GM18498 (cell line): ENCODE measurements around the gene NFATC2.
"Not testable (repeated sequence)": the region's sequence is repeated elsewhere in the genome, so short reads cannot be mapped to it uniquely, and the experiment has no call there.

Experiments used
- ATAC-seq: cut with Tn5 transposase; IDR thresholded peaks from one replicate; pipeline ENCODE4 v1.9.1; 2021; ENCODE audit warnings: mild to moderate bottlenecking, moderate library complexity; ENCODE audit not compliant: unreplicated experiment

NFATC2 gene

DNA sequence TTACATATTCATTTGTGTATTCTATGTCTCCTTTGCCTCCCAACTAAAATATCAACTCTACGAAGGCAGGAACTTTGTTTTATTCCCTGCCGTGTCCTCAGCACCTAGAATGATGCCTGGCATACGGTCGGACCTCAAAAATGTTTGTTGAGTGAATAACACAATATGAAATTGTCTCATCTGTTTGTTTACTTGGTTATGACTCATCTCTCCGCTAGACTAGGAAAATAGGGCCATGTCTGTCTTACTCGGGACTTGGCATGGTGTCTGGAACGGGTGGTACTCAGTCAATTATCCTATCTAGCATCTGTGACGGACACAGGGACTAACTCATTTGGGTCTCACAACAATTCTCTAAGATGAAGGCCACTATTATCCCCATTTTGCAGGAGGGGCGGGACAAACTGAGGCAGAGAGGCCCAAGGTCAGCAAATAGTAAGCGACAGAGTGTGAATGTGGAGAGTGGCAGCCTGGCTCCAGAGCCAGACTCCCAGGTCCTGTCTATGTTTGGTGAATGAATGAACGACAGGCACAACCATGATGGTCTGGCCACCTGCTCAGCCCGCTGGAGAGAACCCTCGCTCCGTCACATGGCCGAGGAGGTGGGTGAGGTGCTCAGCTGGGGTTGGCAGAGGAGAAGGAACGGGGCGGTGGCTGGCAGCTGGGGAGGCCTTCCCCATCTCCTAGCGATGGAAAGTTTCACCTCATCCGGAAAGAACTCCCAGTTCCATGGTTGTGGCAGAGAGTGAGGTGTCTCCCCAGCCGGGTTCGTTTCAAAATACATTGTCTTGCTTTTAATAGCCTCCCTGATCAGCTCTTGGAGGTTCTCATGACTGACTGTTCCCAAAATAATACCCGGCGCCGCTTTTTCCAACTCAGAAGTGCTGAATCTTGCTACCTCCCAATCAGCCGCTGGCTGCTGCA is 27.6 kb upstream of the NFATC2 start:
- ATAC-seq, result no peak

GRCh38 chr20:51568533-51568932 is 26.0 kb upstream of the NFATC2 start:
- not testable (repeated sequence) for ATAC-seq

DNA sequence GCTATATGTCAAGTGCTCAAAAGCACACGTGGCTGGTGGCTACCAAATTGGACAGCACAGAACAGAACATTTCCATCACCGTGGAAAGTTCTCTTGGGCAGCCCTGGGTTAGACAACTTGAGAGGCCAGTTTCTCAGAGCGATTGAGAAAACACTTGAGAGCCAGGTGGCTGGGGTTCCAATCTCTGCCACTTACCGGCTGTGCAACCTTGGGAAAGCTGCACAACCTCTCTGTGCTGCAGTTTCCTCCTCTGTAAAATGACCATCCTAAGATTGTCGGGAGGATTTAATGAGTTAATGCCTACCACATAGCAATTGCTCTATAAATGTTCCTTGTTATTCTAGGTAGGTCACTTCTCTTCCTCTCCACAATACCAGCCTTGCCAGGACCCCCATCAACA is 25.1 kb upstream of the NFATC2 start:
- ATAC-seq, result no peak

DNA sequence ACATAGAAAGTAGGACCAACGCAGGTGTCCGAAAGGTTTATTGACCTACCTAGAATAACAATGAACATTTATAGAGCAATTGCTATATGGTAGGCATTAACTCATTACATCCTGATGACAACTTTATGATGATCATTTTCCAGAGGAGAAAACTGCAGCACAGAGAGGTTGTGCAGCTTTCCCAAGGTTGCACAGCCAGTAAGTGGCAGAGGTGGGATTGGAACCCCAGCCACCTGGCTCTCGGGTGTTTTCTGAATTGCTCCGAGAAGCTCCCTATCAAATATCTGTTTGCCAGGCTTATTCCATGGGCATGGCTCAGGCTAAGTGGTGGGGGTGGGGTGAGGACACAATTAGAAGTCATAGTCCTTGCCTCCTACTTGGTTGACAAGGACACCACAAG is 24.1 kb upstream of the NFATC2 start:
- no peak for ATAC-seq

- ATAC-seq, result no peak
Measured at GRCh38 chr20:51565298-51566144, 23.0 kb upstream of the NFATC2 start.

DNA sequence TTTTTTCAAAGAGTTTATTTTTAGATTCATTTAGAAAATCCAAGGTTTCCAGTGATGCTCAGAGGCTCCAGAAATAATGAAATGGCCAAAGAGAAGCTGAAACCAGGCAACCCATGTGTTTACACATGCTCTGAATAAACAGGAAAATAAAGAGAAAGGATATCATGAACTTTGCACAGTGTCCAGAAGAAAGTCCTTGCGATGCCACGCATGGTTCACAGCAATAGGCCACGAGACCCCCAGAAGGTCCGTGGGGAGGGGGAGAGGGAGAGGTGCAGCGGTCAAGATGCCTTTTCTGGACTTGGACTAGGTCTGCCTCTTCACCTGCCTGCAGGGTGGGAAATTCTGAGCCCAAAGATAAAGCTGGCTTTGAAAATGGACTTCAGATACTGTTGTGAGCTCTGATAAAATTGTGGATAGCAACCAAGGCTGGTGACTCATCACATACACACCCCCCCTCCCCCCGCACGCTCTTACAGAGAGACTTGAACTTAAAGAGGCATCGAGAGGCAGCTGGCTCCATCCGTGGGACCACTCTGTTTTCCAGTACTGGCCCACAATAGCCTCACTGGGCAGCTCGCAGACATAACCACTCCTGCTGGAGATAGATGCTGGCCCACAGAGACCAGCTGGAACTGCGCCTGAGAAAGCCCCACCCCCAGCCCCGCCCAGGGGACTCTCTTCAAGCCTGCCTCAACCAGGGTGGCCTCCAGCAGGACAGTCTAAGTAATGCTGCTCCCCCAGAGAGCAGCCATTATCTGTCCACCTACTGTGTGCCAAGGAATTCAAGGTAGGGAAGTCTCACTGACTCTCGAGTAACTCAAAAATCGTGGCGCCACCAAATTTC is 21.2 kb upstream of the NFATC2 start:
- no peak for ATAC-seq

DNA sequence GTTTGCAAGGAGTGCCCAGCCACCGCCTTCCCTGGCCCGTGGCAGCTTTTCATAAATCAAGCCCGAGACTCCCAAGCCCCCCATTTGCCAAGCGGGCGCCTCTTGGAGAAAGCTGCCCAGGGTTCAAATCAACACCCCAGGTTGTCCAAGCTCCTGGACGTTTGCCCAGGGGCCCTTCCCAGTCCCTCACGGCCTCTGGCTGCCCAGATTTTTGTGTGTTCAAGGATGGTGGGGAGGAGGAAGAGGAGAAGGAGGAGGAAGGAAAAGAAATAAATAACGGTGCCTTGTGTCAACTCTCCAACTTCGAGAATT is 20.6 kb upstream of the NFATC2 start:
- ATAC-seq, result no peak

DNA sequence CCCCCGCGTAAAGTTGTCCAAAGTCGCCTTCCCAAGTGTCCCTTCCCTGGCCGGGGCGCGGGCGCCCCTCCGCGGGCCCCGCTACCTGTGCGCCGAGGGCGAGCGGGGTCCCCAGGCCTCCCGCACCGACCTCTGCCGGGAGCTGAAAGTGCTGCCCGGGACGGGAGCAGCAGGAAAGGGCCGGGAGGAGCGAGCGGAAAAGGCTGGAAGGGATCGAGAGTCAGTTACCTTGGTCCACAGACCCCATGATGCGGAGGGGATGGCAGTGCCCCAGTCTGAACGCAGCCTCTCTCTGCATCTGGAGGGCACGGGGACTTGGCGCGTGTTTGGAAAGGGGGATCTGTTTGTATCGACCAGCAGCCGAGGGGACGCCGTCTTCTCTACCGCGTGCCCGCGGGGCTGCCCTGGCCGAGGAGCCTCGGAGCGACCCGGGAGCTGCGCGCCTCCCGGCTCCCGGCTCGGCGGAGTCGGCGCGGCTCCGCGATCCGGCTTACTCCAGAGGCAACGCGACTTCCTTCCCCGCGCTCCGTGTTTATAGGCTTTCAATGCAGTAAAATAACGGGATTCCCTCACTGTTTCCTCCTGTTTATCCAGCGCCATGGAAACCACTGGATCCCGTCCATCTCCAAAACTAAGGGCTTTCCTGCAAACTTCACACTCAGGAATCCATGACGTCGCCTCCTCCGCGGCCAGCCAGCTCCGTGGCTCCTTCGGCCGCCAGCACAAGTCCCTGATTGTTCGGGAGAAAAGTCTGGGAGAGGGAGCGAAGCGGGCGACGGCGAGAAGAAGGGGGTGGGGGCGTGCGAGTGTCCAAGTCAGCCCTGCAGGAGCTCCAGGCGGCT is 20.0 kb upstream of the NFATC2 start:
- ATAC-seq, result no peak

DNA sequence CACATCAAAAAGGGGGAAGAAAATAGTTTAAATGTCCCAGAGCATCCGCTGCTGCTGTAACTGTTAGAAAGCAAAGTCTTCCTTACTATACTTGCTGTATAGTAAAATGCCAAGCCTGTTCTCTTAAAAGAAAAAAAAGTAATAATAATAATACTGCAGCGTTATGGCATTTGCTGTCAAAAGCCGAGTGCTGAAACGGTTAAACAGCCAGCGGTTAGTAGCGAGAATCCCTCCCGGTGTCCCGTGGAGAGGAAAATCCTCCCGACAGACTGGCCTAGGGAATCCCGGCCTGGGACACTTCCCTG is 19.5 kb upstream of the NFATC2 start:
- ATAC-seq, result no peak

GRCh38 chr20:51560550-51561307 is 18.2 kb upstream of the NFATC2 start:
- no peak for ATAC-seq

GRCh38 chr20:51560042-51560441 is 17.5 kb upstream of the NFATC2 start:
- ATAC-seq, result no peak

DNA sequence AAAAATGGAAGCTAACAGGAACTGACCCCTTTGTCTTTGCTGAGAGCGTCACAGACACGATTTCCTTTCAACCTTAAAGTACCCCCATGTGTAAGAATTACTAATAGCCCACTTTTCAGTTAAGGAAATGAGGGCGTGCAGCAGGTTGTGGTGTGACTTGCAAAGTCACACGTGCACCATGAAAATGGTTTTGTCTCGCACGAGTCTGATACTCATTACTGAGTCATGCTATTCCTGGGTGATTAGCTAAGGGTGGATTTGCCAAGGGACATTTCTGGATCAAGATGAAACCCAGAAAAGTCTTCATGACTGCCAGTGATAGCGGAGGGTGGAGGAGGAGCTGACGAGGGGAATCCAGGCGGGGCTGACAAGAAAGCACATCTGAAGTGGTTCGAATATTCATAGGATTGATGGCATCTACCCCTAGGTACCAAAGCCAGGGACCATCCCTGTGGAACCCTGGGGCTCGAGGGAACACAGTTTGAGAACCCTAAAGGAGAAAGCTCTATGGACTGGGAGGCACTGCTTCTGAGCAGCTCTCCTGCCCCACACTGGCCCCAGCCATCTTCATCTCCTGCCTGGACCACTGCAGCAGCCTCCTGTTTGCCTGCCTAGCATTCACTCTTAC is 12.1 kb upstream of the NFATC2 start:
- ATAC-seq, result no peak

DNA sequence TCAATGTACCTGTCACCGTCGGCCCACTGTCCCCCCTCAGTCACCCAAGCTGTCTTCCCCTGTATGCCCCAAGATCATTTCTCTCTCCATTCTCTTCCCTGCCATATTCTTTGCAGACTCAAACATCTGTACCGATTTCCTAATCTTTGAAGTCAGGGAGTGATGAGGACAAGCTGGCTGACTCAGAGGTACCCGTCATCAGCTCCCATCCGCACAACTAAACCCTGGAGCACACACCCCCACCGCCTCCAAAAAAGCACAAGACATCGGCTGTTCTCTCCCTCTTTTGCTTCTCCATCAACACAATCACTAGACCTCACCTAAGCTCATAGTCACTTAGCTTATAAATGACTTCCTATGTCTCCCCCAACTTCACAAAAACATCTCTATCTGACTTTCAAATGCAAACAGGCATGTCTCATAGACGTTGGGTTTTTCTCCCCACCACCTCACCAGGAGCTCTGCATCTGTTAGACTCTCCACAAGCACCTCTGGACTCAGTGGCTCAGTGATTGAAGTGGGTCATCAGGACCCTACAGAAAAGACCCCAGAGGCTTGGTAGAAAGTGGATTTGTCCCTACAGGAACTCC is 11.5 kb upstream of the NFATC2 start:
- ATAC-seq, result no peak

GRCh38 chr20:51551186-51551585 is 8.7 kb upstream of the NFATC2 start:
- ATAC-seq, result no peak

- ATAC-seq, result no peak
Measured at GRCh38 chr20:51549474-51549873, 7.0 kb upstream of the NFATC2 start.

- ATAC-seq, result no peak
Measured at GRCh38 chr20:51547951-51548350, 5.4 kb upstream of the NFATC2 start.

GRCh38 chr20:51545515-51545914 is 3.0 kb upstream of the NFATC2 start:
- ATAC-seq, result no peak

DNA sequence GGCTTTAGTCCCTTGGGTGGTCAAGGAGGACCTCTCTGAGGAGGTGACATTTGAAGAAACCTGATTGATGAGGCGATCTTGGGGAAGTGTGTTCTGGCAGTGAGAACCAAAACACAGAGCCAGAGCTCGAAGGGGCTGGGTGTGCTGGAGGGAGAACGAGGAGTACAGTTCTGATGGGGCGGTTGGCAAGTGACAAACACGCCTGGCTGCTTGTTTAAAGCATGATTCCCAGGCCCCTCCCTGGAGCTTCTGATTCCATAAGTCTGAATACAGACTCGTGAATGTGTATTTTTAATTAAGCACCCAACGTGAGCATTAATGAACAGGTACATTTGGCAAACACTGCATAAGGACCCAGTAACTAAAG is 886 bp upstream of the NFATC2 start:
- ATAC-seq, result no peak

DNA sequence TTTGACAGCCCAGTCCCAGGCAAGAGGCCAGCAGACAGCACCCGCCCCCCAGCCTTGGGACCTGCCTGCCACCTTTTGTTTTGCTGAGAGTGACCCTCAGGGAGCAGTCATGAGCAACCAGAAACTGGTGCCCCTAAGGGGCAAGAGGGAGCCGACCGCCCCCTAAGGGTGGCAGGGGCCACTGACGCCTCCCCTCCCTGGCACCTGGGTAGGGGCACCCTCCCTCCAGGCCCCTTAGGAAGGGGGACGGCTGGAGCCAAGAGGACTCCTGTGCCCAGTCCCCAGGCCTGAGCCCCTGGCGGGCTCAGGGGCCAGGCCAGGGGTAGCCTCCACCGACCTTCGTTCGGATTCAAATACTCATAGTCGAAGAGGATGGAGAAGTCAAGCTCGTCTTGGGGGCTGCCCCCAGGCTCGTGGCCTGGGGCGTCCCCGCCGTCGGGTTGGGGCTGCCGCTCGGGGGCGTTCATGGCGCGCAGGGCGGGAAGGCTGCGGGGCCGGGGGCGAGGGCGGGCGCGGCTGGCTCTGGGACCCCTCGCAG is 417 bp downstream of the NFATC2 start:
- peak; percentile 36 for ATAC-seq
